DND-41 (cell line): Measurements from ENCODE around the gene DUOX2.

ENCODE experiments used
- EZH2 ChIP-seq: IDR thresholded peaks from 3 replicates; pipeline ENCODE4 v1.6.1; 2012; ENCODE audit warnings: borderline replicate concordance, low read depth, mild to moderate bottlenecking, moderate library complexity, low read length, inconsistent platforms; ENCODE audit not compliant: severe bottlenecking
- TF ChIP-seq, protein P1 (sequence below): IDR thresholded peaks from 2 replicates; pipeline ENCODE4 v1.5.1; 2012; ENCODE audit warnings: borderline replicate concordance, low read length, moderate library complexity, mild to moderate bottlenecking; ENCODE audit not compliant: poor library complexity, severe bottlenecking; ENCODE audit errors: extremely low read depth

DNA sequence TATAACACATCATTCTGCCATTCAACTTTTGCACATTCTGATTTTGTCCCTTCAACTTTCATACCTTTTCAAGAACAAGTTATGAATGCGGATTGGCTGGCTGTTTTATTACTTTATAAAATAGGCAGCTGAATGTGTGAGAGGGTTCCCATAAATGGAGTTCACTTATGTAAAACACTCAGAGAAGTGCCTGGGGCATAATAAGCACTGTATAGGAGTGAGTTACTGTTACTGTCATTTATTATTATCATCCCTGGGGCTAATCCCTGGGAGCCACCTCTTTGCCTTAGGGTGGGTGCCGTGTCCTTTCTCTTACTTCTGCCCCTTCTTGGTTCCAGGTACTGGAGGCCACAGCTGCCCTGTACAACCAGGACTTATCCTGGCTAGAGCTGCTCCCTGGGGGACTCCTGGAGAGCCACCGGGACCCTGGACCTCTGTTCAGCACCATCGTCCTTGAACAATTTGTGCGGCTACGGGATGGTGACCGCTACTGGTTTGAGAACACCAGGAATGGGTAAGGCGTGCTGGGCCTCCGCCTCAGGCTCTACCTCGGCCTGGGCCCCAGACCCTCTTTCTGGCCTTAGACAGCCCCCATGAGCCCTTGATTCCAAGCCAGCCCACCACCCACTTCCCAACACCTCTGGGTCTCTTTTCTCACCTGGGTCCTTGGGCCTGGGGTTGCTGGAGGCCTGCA, 26.7 kb upstream of the DUOX2 start:
- TF ChIP-seq, protein P1, sequence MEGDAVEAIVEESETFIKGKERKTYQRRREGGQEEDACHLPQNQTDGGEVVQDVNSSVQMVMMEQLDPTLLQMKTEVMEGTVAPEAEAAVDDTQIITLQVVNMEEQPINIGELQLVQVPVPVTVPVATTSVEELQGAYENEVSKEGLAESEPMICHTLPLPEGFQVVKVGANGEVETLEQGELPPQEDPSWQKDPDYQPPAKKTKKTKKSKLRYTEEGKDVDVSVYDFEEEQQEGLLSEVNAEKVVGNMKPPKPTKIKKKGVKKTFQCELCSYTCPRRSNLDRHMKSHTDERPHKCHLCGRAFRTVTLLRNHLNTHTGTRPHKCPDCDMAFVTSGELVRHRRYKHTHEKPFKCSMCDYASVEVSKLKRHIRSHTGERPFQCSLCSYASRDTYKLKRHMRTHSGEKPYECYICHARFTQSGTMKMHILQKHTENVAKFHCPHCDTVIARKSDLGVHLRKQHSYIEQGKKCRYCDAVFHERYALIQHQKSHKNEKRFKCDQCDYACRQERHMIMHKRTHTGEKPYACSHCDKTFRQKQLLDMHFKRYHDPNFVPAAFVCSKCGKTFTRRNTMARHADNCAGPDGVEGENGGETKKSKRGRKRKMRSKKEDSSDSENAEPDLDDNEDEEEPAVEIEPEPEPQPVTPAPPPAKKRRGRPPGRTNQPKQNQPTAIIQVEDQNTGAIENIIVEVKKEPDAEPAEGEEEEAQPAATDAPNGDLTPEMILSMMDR: no peak
- no peak for TF ChIP-seq EZH2
